SW480 (cell line): ENCODE measurements around the gene SSR4.

Source experiments
- DNase-seq: peaks from one replicate; pipeline ENCODE4 v3.0.0-alpha.2; 2016; ENCODE audit warnings: low spot score

The SSR4 gene

DNA sequence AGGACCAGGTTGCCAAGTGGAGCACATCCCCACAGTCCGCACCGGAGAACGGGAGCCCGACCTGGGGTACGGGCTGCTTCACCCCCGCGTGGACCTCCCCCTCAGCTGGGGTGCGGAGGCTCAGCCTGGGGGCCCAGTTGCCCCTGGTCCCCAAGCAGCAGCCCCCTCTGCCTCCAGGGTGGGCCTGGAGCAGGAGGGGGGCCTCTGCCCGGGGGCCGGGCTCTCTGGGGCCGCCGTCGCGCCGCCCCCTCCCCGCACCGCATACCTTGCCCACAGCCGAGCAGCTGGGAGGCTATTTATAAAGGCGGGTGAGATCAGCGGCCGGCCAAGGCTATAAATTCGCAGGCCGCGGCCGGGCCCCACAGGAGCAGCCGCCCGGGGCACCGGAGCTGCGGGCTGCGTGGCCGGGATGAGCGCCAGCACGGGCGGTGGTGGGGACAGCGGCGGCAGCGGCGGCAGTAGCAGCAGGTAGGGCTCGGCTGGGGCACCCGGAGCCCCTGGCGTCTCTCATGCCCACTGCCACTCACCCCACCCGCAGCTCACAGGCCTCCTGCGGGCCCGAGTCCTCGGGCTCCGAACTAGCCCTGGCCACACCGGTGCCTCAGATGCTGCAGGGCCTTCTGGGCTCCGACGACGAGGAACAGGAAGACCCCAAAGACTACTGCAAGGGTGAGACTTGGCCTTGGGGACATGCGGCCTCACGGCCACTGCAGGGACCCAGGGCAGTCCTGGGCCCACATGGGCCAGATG is 13.6 kb upstream of the SSR4 start, which contains the start of gene SRPK3:
Gene SRPK3 (plus strand): TSS at position 364 of the 750 bp plus-strand sequence. CDS start 46 bp downstream, at position 410.
- DNase-seq: no peak

DNA sequence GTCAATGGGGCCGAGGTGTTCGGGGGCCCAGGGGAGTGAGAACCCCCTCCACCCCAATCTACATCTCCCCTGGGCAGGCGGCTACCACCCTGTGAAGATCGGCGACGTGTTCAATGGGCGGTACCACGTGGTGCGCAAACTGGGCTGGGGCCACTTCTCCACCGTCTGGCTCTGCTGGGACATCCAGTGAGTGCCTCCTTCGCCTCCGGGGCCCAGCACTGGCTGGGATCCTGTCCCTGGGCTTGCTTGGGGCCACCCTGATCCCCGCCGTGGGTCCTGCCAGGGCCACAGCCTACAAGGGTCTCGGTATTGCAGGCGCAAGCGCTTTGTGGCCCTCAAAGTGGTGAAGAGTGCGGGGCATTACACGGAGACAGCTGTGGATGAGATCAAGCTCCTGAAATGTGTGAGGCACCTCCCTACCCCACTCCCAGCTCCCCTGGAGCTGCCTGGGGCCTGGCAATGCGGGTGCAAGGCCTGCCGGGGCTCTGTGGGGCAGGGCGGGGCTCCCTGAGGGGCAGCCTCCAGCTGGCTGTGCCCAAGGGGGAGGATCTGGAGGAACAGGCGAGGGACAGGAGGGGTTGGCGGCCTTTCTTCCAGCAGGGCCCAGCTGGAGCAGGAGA is 12.9 kb upstream of the SSR4 start:
- DNase-seq: no peak

DNA sequence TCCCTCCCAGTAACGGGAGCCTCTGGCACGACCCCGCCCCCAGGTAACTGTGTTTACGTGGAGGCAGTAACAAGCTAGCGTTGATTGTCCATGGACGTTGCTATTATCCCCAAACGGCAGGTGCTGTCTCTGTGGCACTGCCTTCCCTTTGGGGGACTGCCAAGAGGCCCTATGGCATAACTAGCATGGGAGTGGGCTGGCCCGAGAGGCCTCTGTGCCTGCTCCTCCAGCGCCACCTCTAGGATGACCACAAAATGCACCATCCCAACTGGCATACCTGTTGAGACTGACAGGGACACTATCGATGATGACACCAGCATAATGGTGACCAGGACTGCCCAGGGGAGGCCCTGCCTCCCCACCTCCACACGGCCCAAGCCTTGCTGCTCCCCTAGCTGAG is 12.2 kb upstream of the SSR4 start:
- no peak for DNase-seq

DNA sequence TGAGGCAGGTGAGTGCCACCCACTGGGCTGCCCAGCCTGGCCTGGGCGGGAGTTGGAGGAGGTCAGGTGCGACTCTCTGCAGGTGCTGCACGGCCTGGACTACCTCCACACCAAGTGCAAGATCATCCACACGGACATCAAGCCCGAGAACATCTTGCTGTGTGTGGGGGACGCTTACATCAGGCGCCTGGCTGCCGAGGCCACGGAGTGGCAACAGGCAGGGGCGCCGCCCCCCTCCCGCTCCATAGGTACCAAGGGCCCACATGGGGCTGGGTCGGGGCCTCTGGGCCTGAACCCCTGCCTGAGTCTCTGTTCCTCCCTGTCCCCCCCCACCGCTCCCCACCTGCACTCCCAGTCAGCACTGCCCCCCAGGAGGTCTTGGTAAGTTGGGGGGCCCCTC is 11.6 kb upstream of the SSR4 start:
- DNase-seq: no peak

DNA sequence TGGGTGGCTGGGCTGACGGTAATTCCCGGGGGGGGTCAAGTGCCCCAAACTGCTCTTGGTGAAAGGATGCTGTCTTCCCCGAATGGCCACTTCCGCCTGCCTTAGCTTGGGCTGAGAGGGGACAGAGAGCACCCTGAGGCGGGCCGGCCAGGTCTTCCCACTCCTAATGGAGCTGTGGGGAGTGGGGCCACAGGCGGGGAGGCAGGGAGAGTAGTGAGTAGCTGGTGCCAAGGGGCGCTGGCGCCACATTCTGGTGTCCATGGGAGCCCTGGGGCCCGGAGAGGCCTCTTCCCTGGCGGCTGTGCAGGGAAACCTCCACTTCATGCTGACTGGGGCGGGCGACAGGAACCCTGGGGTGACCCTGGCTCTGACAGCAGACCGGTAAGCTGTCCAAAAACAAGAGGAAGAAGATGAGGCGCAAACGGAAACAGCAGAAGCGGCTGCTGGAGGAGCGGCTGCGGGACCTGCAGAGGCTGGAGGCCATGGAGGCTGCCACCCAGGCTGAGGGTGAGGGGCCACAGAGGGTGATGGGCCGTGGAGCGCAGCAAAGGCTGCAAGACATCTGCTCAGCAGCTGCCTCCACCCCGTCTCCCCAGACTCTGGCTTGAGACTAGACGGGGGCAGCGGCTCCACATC is 11.0 kb upstream of the SSR4 start:
- DNase-seq: no peak

DNA sequence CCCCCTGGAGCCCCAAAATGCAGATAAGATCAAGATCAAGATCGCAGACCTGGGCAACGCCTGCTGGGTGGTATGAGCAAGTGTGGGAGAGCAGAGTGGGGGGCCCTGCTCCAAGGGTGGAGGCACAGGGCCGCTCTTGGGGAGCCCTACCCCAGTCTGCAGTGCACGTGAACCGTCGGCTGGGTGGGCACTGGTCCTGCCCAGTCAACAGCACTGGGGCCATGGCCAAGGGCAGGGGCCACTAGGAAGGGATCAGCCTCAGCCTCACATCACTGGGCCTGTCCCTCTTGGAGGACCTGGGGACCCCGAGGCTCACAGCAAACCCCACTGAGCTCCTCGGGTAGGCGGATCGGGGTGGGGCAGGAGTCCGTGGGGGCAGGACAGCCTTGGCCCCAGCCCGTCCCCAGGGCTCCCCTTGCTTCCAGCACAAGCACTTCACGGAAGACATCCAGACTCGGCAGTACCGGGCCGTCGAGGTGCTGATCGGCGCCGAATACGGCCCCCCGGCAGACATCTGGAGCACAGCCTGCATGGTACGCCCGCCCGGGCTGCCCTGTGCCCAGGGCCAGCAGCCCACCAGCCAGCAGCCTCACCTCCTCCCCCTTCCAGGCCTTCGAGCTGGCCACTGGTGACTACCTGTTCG is 10.0 kb upstream of the SSR4 start:
- no peak for DNase-seq

DNA sequence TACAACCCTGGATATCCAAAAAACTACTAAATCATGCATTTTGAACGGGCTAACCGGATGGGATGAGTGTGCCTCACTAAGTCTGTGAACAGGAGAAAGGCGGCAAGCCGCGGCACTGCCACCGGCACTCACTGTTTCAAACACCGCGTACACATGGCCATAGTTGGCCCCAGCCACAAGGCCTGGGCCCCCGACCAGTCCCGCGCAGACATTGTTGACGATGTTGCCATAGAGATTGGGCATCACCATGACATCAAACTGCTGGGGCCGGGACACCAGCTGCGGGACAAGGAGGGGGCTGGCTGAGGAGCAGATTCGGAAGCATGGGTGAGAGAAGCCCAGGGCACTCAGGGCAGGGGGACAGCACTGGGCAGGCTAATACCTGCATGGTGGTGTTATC is 7.8 kb upstream of the SSR4 start:
- DNase-seq: no peak

DNA sequence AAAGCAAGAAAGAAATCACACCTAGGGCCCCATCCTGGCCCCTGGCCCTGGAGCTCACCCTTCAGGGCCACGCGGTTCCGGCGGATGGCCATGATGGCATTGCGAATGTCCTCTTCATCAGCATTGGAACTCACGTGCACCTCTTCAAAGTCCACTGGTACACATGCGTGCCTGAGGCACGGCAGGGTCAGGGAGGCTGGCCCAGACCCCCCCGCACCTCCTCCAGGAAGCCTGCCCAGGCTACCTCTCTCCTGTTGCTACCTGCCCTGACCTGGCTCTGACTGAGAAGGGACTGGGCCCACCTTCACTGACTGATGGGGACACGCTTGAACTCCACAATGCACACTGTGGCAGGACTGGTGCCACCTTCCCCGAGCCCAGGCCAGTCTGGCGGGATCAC is 4.8 kb upstream of the SSR4 start:
- no peak for DNase-seq

DNA sequence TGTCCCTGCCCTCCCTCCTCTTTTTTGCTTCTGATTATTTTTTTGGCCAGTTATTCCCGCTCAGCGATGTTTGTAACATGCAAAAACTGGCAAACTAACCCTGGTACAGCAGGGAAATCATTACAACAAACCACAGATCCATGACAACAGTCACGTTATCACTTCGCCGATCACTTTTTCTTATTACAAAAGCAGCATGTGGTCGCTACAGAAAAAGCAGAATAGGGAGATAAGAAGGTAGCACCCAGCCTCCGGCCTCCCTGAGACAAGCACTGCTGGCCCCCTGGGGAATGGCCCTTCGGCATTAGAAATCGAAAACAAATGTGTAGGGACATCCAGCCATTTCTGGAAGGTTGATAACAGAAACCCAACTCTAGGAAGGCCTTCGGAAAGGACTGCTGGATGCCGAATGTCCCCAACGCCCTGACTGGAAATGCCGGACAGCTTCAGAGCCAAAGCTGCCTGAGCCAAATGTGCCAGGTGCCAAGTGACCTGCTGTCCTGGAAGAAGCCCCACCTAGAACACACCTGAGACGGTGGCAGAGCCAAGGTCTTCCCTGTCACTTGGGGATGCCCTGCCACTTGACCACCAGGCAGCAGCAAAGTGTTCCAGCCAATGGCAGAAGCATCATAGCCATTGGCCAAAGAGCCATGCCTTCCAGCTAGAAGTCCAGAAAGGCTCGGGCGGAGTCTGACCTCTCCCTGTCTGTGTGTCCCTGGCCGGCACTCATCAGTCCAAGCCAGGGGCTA is 3.2 kb upstream of the SSR4 start:
- no peak for DNase-seq

DNA sequence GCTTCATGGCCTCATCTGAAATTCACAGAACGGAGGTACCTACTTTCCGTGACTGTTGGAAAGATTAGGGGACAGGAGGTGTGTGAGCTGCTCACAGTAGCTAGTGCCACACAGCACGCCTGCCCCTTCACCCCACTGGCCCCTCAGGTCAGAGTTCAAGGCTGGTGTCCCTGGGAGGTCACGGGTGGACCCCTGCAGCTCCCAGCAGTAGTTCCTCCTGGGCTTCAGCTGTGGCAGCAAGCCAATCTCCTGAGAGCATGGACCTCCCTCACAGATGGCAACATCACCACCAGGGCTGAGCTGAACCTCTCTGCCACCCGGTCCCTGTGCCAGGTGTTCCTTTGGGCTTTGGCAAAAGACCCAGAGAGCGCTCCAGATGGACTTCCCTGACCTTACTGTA is 2.1 kb upstream of the SSR4 start:
- no peak for DNase-seq

DNA sequence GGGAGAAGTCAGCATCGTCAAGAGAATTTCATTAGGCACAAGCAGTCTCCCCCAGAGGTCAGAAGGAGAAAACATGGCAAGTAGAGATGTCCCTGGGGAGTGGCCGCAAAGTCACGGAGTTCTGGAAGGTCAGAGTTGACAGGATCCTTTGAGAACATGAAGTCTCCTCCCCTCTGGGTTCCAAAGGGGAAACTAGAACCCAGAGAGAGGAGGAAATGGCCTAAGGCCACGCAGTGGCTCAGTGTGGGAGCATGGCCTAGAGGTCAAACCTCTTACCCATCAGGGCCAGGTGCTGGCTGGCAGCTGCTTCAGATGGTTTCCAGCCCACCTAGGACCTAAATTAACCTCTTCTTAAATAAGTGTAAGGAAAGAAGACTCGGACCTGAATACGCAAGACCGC is 1.2 kb upstream of the SSR4 start:
- DNase-seq: no peak

DNA sequence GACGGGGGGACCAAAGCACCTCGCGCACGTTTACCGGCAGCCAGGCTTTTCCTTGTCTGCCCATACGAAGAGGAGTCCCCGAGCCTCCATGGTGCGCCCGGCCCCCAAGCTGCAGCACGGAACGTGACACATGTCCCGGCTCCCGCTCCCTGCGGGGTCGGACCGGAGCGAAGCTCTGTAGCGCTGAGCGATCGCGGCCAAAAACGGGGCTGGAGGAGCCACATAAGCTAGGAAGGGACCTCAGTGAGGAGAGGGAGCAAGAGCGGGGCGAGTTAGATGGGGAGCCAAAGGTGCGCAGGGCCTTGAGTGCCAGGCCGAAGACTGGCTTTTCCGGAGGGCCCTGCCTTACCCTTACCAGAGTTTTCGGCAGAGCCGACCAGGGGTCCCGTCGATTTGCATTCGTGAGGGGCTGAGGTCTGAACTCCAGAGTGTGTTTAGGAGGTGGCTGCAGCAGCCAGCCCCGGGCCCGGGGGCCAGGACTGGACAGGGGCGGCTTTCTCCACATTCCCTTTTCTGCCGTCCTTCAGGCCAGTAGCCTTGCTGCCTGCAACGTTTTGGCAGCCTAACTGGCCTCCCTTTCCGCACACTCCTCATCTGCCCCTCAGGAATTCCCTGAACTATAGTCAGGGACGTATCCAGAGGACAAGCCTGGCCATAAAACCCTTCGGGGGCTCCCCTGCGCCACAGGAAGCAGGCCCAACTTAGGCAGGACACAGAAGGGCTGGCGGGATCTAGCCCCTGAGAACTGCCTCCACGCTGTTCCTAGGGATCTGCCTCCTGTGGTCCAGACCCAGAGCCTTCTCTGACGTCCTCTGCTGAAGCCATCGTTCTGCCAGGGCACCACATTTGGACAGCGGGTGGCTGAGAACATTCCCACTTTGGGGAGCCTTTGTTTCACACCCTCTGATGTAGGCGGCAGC is 689 bp downstream of the SSR4 start:
- no peak for DNase-seq

DNA sequence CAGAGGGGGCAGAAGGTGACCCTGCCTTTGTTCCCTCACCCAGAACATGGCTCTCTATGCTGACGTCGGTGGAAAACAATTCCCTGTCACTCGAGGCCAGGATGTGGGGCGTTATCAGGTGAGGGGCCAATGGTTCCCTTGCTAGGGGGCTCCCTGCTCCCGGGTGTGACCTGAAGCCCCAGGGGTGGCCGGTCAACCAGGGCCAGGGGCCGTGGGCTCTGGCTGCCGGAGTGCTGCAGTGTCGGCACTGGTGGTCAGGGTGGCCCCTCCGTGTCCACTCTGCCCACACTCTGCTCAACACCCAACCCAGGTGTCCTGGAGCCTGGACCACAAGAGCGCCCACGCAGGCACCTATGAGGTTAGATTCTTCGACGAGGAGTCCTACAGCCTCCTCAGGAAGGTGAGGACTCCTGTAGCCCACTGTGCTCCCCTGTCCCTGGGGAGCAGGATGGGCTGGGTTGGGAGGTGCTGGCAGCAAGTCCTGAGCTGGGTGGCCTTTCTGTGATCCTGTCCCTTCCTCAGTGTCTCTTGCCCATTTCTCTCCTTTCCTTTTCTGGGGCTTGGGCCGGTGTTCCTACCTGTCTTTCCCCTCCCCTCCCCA is 3.0 kb downstream of the SSR4 start:
- no peak for DNase-seq

DNA sequence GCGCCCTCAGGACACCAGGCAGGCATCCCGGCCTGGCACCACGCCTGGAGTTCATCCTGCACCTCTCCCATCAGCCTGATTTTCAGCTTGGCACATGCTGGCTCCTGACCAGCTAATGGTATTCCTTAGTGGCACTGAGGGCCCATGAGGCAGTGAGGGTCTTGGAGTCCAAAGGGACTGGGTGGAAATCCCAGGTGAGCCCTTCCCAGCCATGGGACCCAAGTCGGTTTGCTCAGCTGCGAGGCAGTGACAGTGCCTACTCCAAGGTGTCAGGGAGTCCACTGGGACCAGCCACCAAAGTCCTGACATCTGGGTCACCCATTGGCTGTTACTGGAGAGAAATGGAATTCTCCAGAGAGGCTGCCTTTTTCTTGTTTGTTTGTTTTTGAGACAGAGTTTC is 4.9 kb downstream of the SSR4 start:
- no peak for DNase-seq

DNA sequence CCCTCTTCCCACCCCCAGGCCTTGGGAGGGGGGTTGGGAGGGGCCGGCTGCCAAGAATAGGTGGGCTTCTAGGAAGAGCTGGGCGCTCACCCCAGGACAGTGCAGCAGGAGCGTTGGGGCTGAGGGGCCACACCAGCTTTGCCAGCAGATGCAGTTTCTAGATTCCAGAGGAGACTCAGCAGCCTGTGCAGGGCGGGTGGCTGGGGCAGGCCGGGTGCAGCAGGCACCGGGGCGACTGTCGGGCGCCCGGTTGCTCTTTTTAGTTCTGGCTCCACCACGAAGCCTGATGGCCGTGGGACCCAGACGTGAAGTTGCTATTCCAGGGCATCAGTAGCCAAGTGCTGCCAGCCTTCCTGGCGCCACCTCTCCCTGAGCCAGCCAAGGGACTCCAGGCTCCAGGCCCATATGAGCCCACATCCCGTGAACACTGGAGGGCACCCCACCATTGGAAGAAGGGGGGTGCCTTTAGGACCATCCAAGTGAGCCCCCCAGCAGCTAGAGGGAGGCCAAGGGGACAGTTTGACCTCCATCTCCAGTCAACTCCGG is 5.8 kb downstream of the SSR4 start:
- DNase-seq: no peak

DNA sequence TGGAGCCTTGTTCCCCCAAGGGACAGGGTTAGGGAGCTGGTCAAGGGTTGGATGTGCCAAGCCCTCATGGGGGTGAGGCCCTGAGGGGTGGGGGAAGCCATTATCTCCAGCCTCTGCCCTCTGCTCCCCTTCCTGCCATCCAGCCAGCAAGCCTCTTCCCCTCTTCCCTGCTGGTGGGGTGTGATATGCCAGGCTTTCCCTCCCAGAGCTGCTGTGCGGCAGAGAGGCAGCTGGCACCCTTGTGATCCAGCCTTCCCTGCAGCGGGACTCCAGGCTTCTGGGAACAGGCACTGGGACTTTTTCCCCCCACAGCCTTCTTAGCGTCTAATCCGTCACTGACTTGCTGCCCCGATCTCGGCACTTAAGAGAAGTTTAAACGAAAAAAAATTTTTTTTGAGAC is 6.3 kb downstream of the SSR4 start:
- DNase-seq: no peak

DNA sequence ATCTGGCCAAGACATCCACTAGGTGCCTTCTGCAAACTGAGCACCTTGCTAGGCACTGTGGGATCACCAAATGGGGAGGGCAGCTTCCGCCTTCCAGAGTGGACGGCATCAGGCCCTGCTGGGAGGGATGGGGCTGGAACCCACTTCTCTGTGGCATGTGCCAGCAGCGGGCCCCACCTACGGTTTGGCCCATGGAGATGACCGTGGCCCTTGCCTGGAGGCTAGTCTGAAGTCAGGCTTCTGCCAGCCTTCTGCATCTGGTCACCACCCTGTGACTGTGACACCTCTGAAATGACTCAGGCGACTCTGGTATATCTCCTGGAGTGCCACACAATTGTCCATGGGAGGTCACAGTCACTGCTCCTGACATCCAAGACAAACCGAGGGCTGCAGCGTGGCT is 7.2 kb downstream of the SSR4 start:
- DNase-seq: no peak

DNA sequence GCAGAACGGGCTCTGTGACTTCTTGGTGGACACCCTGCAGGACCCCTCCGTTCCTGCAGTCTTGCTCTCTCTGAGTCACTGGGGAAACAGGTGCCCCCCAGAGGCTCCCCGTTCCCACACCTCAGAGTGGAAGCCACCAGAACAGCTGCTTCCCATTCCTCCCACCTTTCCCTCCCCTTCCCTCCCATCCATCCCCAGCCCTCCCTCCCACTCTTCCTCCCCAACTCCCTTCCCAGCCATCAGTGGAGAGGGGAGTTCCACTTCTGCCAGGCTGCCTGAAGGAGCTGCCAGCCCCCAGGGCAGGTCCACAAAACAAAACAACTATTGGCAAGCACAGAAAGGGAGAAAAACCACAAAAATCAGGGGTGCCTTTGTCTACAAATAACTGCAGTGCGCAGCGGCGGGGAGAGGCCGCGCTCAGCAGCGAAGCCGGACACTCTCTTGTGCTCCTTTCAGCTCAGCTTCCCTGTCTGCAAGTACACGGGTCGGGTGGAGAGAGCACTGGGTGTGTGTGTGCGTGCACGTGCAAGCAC is 8.1 kb downstream of the SSR4 start:
- DNase-seq: no peak

DNA sequence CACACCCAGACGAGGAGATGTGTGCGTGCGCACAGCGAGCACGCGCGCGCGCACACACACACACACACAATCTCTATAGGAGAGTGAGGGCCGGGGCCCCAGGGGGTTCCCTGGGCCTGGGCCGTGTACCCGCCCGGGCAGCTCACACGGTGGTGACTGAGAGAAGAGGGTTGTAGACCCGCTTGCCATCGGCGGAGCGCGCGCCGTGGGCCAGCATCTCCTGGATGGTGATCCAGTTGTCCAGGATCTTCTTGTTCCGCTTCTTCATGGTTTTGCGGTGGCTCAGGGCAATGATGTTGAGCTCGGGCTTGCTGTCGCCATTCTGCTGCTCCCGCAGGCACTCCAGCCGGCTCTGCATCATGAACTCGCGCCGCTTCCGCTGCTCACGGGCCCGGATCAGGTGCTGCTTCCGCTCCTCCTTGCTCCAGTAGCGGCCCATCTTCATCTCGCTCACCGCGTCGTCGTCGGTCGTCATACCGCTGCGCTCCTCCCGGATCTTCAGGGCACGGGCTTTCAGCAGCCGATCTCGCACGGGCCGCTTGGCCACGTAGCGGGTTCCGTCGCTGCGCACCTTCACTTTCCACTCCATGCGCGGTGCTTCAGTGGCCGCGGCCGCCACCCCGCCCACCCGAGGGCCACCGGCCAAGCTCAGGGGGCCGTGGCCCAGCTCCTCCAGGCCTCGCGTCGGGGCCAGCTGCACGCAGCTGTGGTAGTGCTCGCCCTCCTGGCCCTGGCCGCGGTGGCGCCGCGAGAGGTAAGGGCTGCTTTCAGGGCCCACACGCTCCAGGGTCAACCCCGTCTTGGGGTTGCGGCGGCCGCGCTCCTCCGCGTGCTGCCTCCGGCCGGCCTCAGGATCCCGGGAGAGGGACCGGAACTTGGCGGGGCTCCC is 9.0 kb downstream of the SSR4 start:
- no peak for DNase-seq
